Effector CD4-positive, alpha-beta T cell (primary cell): ENCODE results near the gene LBX2.
A peak's percentile ranks its signal among the peaks of the same experiment; 100 is the strongest.

Experiments
- DNase-seq: peaks from one replicate; pipeline ENCODE4 v3.0.0-alpha.2; 2020

The LBX2 gene

GRCh38 chr2:74525717-74526648, 26.6 kb upstream of the LBX2 start, which contains the start of gene DQX1:
Gene DQX1 (minus strand): TSS chr2:74526231. CDS start chr2:74525729, 502 bp downstream.
- DNase-seq = no peak

DNA sequence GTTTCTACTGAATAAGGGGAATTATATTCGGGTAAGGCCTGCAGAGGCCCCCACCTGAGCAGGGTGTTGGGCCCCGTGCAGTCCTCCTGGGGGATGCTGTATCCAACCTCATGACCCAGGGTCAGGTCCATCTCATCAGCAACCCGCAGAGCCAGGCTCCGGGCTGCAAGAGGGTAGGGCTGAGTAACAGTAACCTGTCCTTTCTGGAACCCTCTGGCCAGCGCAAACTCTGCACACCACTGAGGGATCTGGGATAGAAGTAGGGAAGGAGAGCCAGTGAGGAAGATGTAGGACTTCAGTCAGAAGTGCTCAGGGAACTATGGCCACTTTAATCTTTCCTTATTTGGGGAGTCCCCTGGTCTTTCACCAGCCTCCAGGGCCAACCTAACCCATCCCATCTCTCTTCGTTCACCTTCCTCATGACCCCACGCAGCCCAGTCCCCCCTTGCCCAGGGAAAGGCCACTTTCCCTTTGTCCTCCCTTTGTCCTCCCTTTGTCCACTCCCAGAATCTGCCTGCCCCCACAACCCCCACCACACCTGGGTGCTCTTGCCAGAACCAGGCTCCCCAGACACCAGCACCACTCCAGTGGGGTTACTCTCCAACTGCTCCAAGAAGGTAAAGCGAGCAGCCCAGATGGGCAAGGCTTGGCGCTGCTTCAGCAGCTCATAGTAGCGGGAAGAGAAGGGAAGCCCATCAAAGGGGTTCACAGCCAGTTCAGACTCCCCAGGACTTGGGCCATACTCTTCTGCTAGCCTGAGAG, 25.7 kb upstream of the LBX2 start:
- DNase-seq = no peak

GRCh38 chr2:74524005-74524404, 24.6 kb upstream of the LBX2 start:
- DNase-seq = no peak

DNA sequence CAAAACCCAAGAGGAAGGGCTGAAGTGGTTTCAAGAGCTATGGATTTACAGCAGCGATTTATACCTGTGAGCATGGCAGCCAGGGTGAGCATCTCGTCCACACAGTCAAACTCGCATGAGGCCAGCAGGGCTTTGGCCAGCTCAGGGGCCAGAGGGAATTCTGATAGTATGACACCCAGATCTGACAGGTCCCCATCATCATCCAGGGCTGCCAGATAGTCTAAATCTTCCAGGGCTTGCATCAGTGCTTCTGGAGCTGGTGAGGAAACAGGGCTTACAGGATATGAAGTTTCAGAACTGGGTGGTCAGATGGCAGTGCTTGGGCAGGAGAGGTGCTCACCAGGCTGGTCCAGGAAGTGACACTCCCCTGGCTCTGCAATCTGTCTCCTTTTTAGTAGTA, 23.1 kb upstream of the LBX2 start:
- DNase-seq = no peak

- no peak for DNase-seq
Measured at GRCh38 chr2:74516650-74517049, 17.2 kb upstream of the LBX2 start.

- DNase-seq = peak; percentile 53
Measured at GRCh38 chr2:74515981-74516633, 16.7 kb upstream of the LBX2 start.

- no peak for DNase-seq
Measured at GRCh38 chr2:74515271-74515980, 16.0 kb upstream of the LBX2 start.

DNA sequence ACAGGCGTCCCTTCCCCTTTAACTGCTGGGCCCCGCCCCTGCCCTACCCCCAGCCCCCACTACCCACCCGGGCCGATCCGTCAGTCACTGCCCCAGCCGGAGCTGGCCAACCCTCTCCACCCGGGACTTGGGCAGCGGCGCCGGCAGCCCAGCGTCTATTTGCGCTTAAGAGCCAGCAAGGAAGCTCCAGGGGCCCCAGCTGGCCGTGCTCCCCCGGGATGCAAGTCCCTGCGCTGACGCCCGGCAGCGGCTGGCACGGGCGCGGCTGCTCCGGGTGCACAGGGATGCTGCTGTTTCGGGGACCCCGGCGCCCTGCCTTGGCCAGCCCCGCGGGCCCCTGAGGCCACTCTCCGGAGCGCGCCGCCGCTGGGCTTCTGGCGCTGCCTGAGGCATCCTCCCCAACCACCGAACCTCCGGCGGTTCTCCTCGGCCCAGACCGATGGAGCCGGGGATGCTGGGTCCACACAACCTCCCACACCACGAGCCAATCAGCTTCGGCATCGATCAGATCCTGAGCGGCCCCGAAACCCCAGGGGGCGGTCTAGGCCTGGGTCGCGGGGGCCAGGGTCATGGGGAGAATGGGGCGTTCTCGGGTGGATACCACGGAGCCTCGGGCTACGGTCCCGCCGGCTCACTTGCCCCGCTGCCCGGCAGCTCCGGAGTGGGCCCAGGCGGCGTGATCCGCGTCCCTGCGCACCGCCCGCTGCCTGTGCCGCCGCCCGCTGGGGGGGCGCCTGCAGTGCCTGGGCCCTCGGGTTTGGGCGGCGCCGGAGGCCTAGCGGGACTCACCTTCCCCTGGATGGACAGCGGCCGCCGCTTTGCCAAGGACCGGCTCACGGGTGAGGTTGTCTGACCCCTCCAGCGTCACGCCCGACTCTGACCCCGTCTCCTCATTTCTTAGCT, 15.2 kb upstream of the LBX2 start, which contains the start of gene TLX2:
TSS of gene TLX2 (plus strand) at position 83 of the 903 bp plus-strand sequence. CDS start at position 440, 357 bp downstream.
- no peak for DNase-seq

DNA sequence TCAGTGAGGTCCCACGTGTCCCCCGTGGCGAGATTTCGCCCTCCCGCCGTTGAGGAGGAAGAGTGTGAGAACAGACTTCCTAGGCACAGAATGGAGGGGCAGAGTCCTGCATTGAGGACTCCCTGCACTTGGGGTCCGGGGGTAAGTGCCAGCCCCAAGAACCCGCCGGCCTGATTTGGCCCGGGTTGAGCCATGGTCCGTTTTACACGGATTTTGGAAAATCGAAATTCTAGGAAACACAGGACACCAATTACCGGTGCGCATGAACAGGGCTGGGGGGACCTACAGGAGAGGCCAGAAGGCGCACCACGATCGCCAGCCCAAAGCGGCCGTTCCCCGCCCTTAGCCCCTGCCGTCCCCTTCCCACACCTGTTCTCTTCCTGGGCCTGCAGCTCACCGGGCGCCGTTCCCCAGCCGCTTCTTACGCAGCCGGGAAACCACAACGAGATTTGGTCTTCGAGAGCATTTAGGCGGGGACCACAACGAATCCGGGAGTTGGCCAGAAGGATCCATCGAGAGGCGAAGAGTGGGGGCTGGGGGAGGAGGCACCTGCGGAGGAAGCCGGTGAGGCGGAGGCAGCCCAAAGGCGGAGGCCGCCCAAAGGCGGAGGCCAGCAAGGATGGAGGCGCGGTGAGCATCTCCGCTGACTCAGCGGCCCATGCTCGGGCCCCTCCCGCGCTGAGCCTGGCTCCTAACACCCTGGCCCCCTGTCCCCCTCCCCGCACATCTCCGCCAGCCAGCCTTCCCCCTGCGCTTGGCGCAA, 14.4 kb upstream of the LBX2 start:
- DNase-seq = no peak

DNA sequence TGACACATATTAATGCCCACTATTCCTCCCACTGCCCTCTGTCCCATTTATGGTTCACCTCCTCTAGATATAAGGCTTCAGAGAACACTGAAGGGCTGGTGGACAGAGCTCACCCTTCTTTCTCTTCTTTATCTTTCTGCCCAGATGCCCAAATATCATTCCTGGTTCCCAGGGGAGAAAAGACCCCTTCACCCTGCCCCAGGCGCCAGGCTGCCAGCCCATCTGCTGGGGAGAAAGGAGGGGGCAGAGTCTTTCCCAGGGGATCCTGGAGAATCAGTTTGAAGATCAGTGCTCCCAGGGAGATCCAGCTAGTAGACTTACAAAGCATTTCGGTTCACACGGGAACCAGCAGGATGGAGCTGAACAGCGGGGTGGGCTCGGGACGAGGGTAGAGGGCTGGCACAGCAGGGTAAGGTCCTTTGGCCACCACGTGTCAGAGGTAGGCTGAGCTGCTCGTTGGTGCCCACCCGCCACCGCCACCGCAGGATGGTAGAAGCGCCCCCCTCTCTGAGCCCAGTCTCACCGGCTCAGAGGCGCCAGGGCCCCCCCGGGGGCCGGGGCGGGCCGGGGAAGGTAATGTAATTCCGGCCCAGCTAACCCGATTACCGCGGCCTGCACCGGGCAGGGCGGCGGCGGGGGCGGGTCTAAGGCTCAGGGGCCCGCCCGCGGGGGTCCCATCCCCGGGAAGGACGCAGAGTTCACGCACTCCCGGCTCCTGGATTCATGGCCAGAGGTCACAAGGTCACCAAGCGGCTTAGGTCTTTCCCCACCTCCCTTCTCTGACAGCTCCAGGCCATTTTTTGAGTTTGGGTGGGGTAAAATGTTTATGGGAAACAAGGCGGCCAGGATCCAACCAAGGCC, 13.6 kb upstream of the LBX2 start:
- no peak for DNase-seq

GRCh38 chr2:74511104-74511989, 11.9 kb upstream of the LBX2 start:
- no peak for DNase-seq

DNA sequence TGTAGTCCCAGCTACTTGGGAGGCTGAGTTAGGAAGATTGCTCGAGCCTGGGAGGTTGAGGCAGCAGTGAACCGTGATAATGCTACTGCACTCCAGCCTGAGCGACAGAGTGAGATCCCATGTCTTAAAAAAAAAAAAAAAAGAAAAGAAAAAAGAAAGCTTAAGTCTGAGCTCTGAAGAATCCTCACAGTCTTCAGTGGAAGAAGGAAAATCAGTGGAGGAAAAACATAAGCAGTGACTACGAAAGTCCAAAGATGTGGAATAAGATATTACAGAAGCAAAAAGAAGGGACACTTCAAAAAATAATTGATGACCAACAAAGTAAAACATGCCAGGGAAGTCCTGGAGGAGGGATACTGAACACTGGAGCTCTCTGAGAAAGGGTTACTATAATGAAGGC, 10.9 kb upstream of the LBX2 start:
- DNase-seq = no peak

- DNase-seq = no peak
Measured at GRCh38 chr2:74507926-74508520, 8.6 kb upstream of the LBX2 start.

GRCh38 chr2:74507145-74507925, 7.9 kb upstream of the LBX2 start, which contains the start of gene PCGF1:
Gene PCGF1 (minus strand): TSS chr2:74507695. CDS start chr2:74507668, 27 bp downstream.
- peak; percentile 96 for DNase-seq

- DNase-seq = no peak
Measured at GRCh38 chr2:74505448-74506246, 6.2 kb upstream of the LBX2 start.

DNA sequence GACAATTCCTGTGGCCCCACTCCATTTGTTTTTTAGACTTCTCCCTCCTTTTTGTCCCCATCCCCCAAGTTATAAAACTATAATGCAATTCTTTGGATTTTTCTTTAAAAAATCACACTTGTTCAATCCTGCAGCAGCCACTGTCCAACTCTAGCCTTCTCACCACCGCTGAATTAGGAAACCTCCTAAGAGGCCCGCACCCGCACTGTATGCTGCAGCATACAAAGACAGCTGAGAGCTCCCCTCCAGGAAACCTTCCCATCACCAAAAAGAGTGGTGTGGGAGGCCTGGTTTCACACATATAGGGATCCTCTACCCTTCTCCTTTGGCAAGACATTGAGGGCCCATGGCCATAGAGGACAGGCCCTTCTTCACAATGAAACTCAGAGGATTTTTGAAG, 5.2 kb upstream of the LBX2 start:
- DNase-seq = no peak
